Hepatocyte (in vitro differentiated cells): Measurements from ENCODE around the gene BIRC5.

ENCODE experiments used
- EZH2 ChIP-seq: fragments of 200-600 bp; sonication (generic); IDR thresholded peaks from 2 replicates; pipeline ENCODE4 v1.6.1; 2016; ENCODE audit warnings: antibody characterized with exemption, mild to moderate bottlenecking, borderline replicate concordance
- EZH2phosphoT487 ChIP-seq: fragments of 200-600 bp; sonication (generic); IDR thresholded peaks from one replicate; pipeline ENCODE4 v1.6.1; 2018; ENCODE audit warnings: antibody characterized with exemption, mild to moderate bottlenecking, low read depth, moderate library complexity; ENCODE audit not compliant: unreplicated experiment, severe bottlenecking
- TF ChIP-seq, protein P1 (sequence below): fragments of 200-600 bp; sonication (generic); IDR thresholded peaks from 2 replicates; pipeline ENCODE4 v1.5.1; 2016; ENCODE audit warnings: antibody characterized with exemption, mild to moderate bottlenecking; ENCODE audit not compliant: poor library complexity

DNA sequence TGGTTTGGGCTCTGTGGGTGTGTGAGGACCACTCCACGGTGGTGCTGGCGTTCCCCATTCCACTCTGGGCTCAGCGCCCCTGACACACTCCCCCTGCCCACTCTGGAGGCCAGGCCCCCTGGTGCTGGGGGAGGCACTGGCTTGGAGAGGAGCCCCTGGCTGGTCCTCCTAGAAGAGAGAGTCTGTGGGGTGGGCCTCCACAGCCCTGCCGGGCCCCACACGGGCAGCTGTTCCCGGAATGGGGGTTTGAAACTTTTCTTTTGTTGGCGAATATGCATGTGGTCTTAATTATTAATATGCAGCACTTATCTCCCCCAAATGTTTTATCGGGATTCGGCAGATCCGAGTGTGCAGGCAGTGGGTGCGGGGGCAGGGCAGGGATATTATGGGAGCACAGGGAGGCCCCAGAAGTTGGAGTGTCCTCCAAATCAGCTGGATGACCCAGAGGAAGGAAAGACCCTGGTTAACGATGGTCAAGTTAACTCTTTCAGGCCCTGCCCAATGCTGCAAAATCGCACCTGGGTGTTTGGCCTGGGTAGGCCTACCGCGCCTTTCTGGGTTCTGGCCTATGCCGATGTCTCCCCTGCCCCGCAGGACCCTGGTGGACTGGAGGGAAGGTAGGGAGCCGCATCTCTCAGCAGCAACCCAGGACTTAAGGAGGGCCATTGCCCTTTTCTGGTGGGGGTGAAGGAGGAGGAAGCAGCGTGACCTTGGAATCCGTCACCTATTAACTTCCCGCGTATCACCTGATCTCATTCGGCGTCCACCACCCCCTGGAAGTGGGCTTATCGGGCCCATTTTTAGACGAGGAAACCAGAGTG is 53.4 kb downstream of the BIRC5 start:
- TF ChIP-seq, protein P1, sequence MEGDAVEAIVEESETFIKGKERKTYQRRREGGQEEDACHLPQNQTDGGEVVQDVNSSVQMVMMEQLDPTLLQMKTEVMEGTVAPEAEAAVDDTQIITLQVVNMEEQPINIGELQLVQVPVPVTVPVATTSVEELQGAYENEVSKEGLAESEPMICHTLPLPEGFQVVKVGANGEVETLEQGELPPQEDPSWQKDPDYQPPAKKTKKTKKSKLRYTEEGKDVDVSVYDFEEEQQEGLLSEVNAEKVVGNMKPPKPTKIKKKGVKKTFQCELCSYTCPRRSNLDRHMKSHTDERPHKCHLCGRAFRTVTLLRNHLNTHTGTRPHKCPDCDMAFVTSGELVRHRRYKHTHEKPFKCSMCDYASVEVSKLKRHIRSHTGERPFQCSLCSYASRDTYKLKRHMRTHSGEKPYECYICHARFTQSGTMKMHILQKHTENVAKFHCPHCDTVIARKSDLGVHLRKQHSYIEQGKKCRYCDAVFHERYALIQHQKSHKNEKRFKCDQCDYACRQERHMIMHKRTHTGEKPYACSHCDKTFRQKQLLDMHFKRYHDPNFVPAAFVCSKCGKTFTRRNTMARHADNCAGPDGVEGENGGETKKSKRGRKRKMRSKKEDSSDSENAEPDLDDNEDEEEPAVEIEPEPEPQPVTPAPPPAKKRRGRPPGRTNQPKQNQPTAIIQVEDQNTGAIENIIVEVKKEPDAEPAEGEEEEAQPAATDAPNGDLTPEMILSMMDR = no peak
- TF ChIP-seq EZH2 (no peak), EZH2phosphoT487 (no peak)
